Measurements from ENCODE around the gene SIAE. TPM values are rescaled to one million over a fixed set of nuclear protein-coding genes. Genes with fewer than 3 reads are reported as not detected.
A peak's percentile ranks its signal among the peaks of the same experiment; 100 is the strongest.

SIAE gene
- total RNA-seq, 1 donor from 2014 or later = 8.8 TPM

DNA sequence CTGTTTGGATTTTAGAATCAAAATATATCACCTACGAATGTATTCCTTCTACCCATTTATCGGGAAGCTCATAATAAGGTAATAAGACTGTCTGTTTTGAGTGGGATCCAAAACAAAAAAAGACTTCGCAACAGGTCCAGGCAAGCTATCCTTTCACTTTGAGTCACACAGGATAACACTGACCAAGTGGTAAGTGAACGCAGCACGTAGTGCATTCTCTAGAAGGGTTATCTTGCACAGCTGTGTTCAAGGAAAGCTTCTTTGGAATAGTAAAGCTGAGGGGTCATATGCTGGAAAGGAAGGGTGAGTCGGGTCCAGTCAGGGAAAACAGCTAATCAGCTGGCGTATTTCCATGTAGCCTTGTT lies 43.9 kb upstream of the SIAE start:
- DNase-seq (ENCODE audit: low spot score in 2 of 2, unreplicated experiment in 2 of 2) = no peak
- Mint-ChIP-seq H3K27ac (no peak overlapping the region), H3K4me1 (peaks cover 15% of the 10 kb centered on the region), H3K4me3 (peak overlapping the region; percentile 72), H3K36me3 (no peaks in the 10 kb centered on the region), H3K27me3 (ENCODE audit: low read depth) (peaks cover 90% of the 10 kb centered on the region), H3K9me3 (no peaks in the 10 kb centered on the region)
- TF ChIP-seq CTCF (IDR thresholded peaks at IDR 0.05; ENCODE audit: unreplicated experiment) = no peak

DNA sequence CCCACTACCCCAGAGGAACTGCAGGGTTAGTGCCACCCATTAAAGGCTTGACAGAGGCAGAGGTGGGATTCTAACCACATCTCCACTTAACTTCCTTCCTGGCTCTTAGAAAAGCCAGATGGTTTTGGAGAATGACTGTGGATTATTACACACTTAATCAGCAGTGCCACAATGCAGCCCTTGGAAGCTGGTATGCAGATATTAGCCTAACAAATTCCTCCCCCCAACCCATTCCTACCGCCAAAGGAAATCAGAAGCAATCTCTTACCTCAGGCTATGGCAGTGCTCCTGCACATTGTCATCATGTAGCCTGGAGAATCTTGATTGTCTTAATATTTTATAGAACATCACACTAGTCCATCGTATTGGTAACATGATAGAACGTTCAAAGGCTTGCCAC lies 43.1 kb upstream of the SIAE start:
- Mint-ChIP-seq H3K36me3 (no peaks in the 10 kb centered on the region), H3K9me3 (no peaks in the 10 kb centered on the region), H3K27ac (no peak overlapping the region), H3K27me3 (ENCODE audit: low read depth) (peaks cover 86% of the 10 kb centered on the region), H3K4me3 (no peak overlapping the region), H3K4me1 (peaks cover 15% of the 10 kb centered on the region)
- no peak for TF ChIP-seq CTCF (IDR thresholded peaks at IDR 0.05; ENCODE audit: unreplicated experiment)
- DNase-seq (ENCODE audit: low spot score in 2 of 2, unreplicated experiment in 2 of 2) = no peak

DNA sequence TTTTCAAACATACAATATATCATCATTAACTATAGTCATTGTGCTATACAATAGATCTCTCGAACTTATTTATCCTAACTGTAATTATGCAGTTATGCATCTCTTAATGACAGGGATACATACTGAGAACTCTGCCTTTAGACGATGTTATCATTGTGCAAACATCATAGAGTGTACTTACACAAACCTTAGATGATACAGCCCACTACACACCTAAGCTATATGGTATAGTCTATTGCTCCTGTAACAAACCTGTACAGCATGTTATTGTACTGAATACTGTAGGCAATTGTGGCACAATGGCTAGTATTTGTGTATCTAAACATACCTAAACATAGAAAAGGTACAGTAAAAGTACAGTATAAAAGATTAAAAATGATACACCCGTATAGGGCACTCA lies 38.9 kb upstream of the SIAE start:
- H3K9me3 Mint-ChIP-seq = peaks cover 7% of the 10 kb centered on the region
- H3K27ac Mint-ChIP-seq = no peak overlapping the region
- H3K4me3 Mint-ChIP-seq = no peak overlapping the region
- peaks cover 3% of the 10 kb centered on the region for H3K36me3 Mint-ChIP-seq
- H3K27me3 Mint-ChIP-seq (ENCODE audit: low read depth) = peaks cover 56% of the 10 kb centered on the region
- DNase-seq (ENCODE audit: low spot score in 2 of 2, unreplicated experiment in 2 of 2) = no peak
- no peak for TF ChIP-seq CTCF (IDR thresholded peaks at IDR 0.05; ENCODE audit: unreplicated experiment)
- H3K4me1 Mint-ChIP-seq = peaks cover 1% of the 10 kb centered on the region

DNA sequence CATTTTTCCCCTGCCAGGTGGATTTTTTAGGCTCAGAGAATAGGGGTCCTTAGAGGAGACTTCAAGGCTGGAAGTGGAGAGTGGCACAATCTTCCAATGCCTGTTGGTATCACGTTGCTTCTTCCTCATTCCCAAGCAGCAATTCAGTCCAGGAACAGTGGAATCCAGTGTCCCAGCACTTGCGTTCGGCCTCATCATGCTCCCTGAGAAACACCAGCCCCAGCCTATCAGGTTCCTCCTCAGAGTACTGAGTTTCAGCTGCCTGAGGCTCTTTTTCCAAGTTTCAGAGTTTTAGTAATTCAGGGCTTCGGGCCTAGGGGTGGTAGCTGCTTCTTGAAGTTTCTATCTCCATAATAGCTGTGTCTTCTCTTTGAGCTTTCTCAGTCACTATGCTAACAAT lies 34.3 kb upstream of the SIAE start:
- TF ChIP-seq CTCF (IDR thresholded peaks at IDR 0.05; ENCODE audit: unreplicated experiment) = no peak
- Mint-ChIP-seq H3K9me3 (peaks cover 8% of the 10 kb centered on the region), H3K4me1 (no peaks in the 10 kb centered on the region), H3K27me3 (ENCODE audit: low read depth) (peaks cover 29% of the 10 kb centered on the region), H3K27ac (no peak overlapping the region), H3K36me3 (peaks cover 3% of the 10 kb centered on the region), H3K4me3 (no peak overlapping the region)
- DNase-seq (ENCODE audit: low spot score in 2 of 2, unreplicated experiment in 2 of 2) = no peak

- Mint-ChIP-seq H3K4me3 (no peak overlapping the region), H3K27me3 (ENCODE audit: low read depth) (peaks cover 33% of the 10 kb centered on the region), H3K36me3 (no peaks in the 10 kb centered on the region), H3K4me1 (no peaks in the 10 kb centered on the region), H3K27ac (no peak overlapping the region), H3K9me3 (peaks cover 8% of the 10 kb centered on the region)
- DNase-seq (ENCODE audit: low spot score in 2 of 2, unreplicated experiment in 2 of 2) = no peak
- TF ChIP-seq CTCF (IDR thresholded peaks at IDR 0.05; ENCODE audit: unreplicated experiment) = no peak
Observed at GRCh38 chr11:124700028-124700427, 26.5 kb upstream of the SIAE start.

DNA sequence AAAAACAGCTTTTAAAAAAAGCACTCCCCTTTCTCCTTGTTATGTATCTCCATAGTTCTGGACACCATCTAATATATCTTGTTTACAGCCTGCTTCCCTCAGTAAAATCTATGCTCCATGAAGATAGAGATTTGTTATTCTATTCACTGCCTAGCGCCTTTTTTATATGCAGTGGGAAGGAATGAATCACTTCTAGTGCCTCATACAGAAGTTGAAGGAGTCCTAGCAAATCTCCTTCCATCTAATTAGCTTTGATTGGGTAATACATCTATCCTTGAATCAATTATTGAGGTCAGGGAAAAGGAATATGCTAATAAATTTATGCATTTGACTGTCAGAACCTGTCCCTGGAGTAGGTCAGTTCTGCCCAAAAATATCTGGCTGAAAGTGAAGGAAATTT lies 26.0 kb upstream of the SIAE start:
- no peaks in the 10 kb centered on the region for H3K36me3 Mint-ChIP-seq
- no peak for DNase-seq (ENCODE audit: low spot score in 2 of 2, unreplicated experiment in 2 of 2)
- no peaks in the 10 kb centered on the region for H3K4me1 Mint-ChIP-seq
- peaks cover 33% of the 10 kb centered on the region for H3K27me3 Mint-ChIP-seq (ENCODE audit: low read depth)
- no peak for TF ChIP-seq CTCF (IDR thresholded peaks at IDR 0.05; ENCODE audit: unreplicated experiment)
- no peak overlapping the region for H3K4me3 Mint-ChIP-seq
- H3K9me3 Mint-ChIP-seq = peaks cover 8% of the 10 kb centered on the region
- no peak overlapping the region for H3K27ac Mint-ChIP-seq

Data from mesothelial cell of epicardium (in vitro differentiated cells).